GM12892 (cell line): ENCODE data around the gene GINM1.

Source experiments
- POLR2A ChIP-seq: IDR thresholded peaks from 2 replicates; pipeline ENCODE4 v1.6.1; 2011; ENCODE audit warnings: low read depth, low read length, control low read depth
- POLR2AphosphoS5 ChIP-seq: IDR thresholded peaks from 2 replicates; pipeline ENCODE4 v1.6.1; 2011; ENCODE audit warnings: low read depth, low read length, control low read depth
- TAF1 ChIP-seq: IDR thresholded peaks from 2 replicates; pipeline ENCODE4 v1.6.1; 2011; ENCODE audit warnings: low read depth, mild to moderate bottlenecking, control low read depth, low read length, borderline replicate concordance

- TF ChIP-seq POLR2A (no peak), POLR2AphosphoS5 (no peak), TAF1 (no peak)
These were observed 5.4 kb upstream of the GINM1 start for GRCh38 chr6:149560736-149561135.
